Choroid plexus epithelial cell (primary cell): Measurements from ENCODE around the gene GASK1A.

ENCODE experiments used
- DNase-seq: peaks from one replicate; pipeline ENCODE4 v3.0.0-alpha.2; 2010; ENCODE audit warnings: low read depth
- H3K4me3 ChIP-seq: 2 replicates; pipeline ENCODE4 v1.5.1; 2011; ENCODE audit warnings: low read depth, mild to moderate bottlenecking, control low read depth, low read length, moderate library complexity
- TF ChIP-seq, protein P1 (sequence below): conservative IDR thresholded peaks from 2 replicates; pipeline ENCODE4 v1.5.1; 2011; ENCODE audit warnings: low read depth, mild to moderate bottlenecking, control low read depth, inconsistent platforms, low read length, moderate library complexity

GASK1A gene

DNA sequence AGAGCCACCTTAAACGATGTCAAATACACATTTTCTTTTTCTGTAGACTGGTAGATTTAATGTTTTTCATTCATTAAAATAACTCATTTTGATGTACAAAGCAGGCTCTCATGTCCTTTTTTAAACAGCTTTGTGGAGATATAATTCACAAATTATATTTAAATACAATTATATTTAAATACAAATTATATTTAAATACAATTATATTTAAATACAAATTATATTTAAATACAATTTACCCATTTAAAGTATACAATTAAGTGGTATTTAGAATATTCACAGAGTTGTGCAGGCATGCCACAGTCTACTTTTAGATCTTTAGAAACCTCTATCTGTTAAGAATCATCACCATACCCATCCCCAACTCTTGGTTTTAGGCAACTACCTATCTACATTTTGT lies 36.4 kb upstream of the GASK1A start:
- H3K4me3 ChIP-seq = no peak overlapping the region
- no peak for DNase-seq
- TF ChIP-seq, protein P1, sequence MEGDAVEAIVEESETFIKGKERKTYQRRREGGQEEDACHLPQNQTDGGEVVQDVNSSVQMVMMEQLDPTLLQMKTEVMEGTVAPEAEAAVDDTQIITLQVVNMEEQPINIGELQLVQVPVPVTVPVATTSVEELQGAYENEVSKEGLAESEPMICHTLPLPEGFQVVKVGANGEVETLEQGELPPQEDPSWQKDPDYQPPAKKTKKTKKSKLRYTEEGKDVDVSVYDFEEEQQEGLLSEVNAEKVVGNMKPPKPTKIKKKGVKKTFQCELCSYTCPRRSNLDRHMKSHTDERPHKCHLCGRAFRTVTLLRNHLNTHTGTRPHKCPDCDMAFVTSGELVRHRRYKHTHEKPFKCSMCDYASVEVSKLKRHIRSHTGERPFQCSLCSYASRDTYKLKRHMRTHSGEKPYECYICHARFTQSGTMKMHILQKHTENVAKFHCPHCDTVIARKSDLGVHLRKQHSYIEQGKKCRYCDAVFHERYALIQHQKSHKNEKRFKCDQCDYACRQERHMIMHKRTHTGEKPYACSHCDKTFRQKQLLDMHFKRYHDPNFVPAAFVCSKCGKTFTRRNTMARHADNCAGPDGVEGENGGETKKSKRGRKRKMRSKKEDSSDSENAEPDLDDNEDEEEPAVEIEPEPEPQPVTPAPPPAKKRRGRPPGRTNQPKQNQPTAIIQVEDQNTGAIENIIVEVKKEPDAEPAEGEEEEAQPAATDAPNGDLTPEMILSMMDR = no peak

DNA sequence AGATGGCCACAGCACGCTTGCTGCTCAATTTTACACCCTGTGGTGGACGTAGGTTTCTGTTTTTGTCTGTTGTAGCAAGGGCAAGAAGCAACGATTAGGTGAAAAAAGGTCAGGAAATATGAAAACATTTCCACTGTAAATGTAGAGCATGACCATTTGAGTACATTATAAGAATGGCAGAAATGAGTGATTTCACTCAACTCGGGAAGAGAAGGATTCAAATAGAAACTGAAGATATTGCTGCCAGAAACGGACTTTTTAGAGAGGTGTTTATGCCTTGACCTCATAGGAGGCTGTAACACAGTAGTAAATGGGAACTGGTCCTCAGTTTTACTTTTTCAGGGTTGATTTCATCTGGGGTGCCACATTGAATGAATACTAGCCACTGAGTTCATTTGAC lies 33.1 kb upstream of the GASK1A start:
- TF ChIP-seq, protein P1 = no peak
- no peak overlapping the region for H3K4me3 ChIP-seq
- DNase-seq = no peak

DNA sequence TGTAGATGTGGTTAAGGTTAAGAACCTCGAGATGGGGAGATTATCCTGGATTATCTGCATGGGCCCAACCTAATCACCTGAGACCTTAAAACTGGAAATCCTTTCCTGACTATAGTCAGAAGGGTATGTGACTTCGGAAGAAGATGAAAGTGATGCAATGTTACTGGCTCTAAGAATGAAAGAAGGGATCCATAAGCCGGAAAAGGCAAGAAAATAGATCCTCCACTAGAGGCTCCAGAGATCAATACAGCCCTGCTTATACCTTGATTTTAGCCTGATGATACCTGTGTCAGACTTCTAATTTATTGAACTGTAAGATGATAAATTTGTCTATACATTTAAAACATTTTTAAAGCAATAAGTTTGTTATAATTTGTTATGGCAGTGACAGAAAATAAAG lies 21.5 kb upstream of the GASK1A start:
- DNase-seq = no peak
- no peak overlapping the region for H3K4me3 ChIP-seq
- TF ChIP-seq, protein P1 = peak; percentile 32

DNA sequence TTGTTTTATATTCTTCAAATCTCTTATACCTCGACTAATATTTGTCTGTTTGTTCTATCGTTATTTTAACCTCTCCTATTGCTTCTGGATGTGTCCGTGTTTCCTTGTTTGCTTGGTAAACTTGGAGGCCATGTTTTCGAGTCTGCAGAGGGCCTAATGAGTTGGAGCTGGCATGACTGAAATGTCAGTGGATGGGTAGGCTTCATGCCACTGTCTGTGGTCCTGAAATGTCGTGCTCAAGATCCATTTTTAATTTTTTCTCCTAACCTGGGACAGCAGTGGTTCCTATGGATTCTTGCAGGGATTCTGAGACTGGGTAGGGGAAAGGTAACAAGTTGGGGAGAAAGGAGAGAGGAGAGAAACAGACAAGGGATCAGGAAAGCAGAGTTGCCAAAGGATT lies 18.8 kb upstream of the GASK1A start:
- H3K4me3 ChIP-seq = no peak overlapping the region
- peak; percentile 39 for DNase-seq
- TF ChIP-seq, protein P1 = no peak

DNA sequence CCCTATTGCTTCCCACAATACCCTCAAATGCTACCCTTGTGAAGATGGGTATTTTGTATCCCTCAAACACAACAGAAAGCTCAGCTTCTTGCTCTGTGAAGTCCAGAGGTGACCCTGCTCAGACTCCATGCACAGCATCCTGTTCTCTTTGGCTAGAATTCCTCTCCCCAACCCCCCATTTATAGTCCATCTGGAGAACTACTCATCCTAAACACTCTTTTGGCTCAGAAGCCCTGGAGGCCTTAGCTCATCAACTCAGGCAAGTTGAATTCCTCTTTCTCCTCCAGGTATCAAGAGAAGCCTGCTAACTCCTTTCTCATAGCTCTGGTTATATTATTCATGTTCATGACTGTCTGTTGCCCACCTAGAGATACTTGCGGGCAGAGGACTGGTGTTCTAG lies 18.3 kb upstream of the GASK1A start:
- DNase-seq = no peak
- TF ChIP-seq, protein P1 = peak; percentile 1
- no peak overlapping the region for H3K4me3 ChIP-seq

DNA sequence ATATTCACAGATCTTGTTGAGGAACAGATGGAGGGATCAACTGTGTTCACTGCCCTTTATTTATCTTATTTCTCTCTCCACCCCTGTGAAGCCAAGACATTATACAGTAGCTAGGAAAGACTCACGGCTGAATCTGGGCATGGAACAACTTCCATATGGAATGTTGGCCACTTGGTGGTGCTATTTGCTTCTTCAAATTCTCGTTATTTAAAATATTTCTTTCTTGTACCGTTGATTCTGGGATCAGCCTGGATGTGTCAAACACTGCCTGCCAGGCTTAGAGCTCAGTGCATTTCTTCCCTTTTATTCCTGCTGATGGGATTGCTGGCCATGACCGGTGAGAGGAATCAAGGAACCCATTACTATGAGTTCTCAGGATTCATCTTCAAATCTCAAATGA lies 17.5 kb upstream of the GASK1A start:
- H3K4me3 ChIP-seq = no peak overlapping the region
- DNase-seq = peak; percentile 80
- TF ChIP-seq, protein P1 = peak; percentile 72

DNA sequence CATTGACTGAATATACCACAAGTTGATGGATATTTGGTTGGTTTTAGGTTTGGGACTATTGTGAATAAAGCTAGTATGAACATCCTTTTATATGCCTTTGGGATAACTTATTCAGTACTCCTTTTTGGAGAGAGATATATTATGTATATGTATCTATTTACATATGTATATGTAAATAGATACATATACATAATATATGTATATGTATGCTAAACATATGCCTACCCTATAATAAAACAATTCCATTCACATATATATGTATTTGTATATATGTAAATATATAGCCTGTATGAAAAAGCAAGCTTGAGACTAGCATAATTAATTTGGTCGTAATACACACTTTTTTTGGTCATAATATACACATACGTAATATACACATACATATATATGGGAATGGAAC lies 15.8 kb upstream of the GASK1A start:
- TF ChIP-seq, protein P1 = no peak
- no peak overlapping the region for H3K4me3 ChIP-seq
- DNase-seq = no peak
